AG04449 (cell line): ENCODE measurements around the gene SLC24A4.

ENCODE experiments used
- CTCF ChIA-PET: fragments of 350-600 bp; formaldehyde crosslinking; extraction: SDS; loops from one replicate; lab custom pipeline; 2021; ENCODE audit warnings: antibody characterized with exemption; lab: Yijun Ruan, JAX
- POLR2A ChIA-PET: fragments of 400-600, 350-600 bp; formaldehyde crosslinking; extraction: SDS; loops from one replicate; lab custom pipeline; 2020; ENCODE audit warnings: antibody characterized with exemption, inconsistent platforms; lab: Yijun Ruan, JAX
- DNase-seq: peaks from one replicate; pipeline ENCODE4 v3.0.0-alpha.2; 2010; ENCODE audit warnings: low read depth, low spot score
- H3K4me3 ChIP-seq: 2 replicates; pipeline ENCODE4 v1.5.1; 2011; ENCODE audit warnings: low read depth, mild to moderate bottlenecking, control low read depth, low read length
- TF ChIP-seq, protein P1 (sequence below): IDR thresholded peaks from one replicate; pipeline ENCODE4 v1.5.1; 2011; ENCODE audit warnings: mild to moderate bottlenecking, moderate library complexity, low read length, control low read depth, inconsistent platforms; ENCODE audit not compliant: insufficient read depth; ENCODE audit errors: missing control alignments

Gene SLC24A4

GRCh38 chr14:92414690-92415445 lies 91.9 kb downstream of the SLC24A4 start:
- no peak overlapping the region for H3K4me3 ChIP-seq
- CTCF ChIA-PET: interaction anchor here (1.4 kb wide), 1 partner anchor 44 kb away, joined by 3 read pairs; no protein-coding TSS in a partner anchor
- POLR2A ChIA-PET: no interaction called here
- no peak for DNase-seq
- TF ChIP-seq, protein P1, sequence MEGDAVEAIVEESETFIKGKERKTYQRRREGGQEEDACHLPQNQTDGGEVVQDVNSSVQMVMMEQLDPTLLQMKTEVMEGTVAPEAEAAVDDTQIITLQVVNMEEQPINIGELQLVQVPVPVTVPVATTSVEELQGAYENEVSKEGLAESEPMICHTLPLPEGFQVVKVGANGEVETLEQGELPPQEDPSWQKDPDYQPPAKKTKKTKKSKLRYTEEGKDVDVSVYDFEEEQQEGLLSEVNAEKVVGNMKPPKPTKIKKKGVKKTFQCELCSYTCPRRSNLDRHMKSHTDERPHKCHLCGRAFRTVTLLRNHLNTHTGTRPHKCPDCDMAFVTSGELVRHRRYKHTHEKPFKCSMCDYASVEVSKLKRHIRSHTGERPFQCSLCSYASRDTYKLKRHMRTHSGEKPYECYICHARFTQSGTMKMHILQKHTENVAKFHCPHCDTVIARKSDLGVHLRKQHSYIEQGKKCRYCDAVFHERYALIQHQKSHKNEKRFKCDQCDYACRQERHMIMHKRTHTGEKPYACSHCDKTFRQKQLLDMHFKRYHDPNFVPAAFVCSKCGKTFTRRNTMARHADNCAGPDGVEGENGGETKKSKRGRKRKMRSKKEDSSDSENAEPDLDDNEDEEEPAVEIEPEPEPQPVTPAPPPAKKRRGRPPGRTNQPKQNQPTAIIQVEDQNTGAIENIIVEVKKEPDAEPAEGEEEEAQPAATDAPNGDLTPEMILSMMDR: no peak

- CTCF ChIA-PET: interaction anchor here (0.7 to 1.5 kb wide), 4 partner anchors 8 to 44 kb away, joined by 3 to 4 read pairs (median 3); no protein-coding TSS in a partner anchor
- TF ChIP-seq, protein P1: no peak
- no peak for DNase-seq
- no peak overlapping the region for H3K4me3 ChIP-seq
- POLR2A ChIA-PET: no interaction called here
Observed at GRCh38 chr14:92415969-92416368, 93.0 kb downstream of the SLC24A4 start.

- TF ChIP-seq, protein P1: no peak
- H3K4me3 ChIP-seq: no peak overlapping the region
- ChIA-PET CTCF (interaction anchor here (0.7 to 1.5 kb wide), 3 partner anchors 8 to 43 kb away, joined by 3 to 4 read pairs (median 3); no protein-coding TSS in a partner anchor), POLR2A (no interaction called here)
- DNase-seq: no peak
Observed at GRCh38 chr14:92416544-92416943, 93.6 kb downstream of the SLC24A4 start.

- DNase-seq: no peak
- ChIA-PET CTCF (no interaction called here), POLR2A (no interaction called here)
- no peak overlapping the region for H3K4me3 ChIP-seq
- TF ChIP-seq, protein P1: no peak
Observed at GRCh38 chr14:92417759-92418158, 94.8 kb downstream of the SLC24A4 start.

DNA sequence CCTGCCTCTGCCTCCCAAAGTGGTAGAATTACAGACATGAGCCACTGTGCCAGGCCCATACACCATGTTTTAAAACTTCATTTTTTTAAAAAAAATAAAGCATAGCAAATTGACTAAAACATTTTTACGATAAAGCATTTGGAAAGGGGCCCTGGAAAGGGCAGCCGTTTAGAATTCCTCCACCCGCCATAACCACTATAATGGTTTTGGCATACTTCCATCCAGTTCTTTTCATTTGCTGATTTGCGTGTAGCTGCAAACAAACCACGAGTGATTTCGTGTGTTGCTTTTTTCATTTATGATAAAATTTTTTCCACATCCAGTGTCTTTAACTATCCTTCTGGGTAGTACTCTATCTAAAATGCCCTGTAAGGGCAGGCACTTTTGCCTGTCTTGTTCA lies 98.8 kb downstream of the SLC24A4 start:
- ChIA-PET CTCF (interaction anchor here (1.2 kb wide), 1 partner anchor 260 kb away, joined by 3 read pairs; no protein-coding TSS in a partner anchor), POLR2A (no interaction called here)
- TF ChIP-seq, protein P1: no peak
- H3K4me3 ChIP-seq: no peak overlapping the region
- no peak for DNase-seq

DNA sequence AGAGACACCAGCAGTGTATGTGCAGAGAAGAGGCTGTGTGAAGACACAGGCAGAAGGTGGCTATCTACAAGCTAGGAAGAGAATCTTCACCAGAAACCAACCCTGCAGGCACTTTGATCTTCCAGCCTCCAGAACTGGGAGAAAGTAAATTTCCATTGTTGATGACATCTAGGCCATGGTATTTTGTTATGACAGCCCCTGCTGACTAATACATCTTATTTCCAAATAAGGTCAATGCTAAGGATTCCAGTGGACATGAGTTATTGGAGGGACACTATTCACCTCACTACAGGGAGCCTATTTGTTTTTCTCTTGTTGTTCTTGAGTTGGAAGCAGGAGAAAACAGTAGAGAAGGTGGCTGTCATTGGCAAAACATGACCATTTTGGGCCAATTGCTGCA lies 102.1 kb downstream of the SLC24A4 start:
- POLR2A ChIA-PET: no interaction called here
- DNase-seq: no peak
- CTCF ChIA-PET: interaction anchor here (1.2 to 1.4 kb wide), 2 partner anchors 9 to 265 kb away, joined by 3 read pairs; no protein-coding TSS in a partner anchor
- TF ChIP-seq, protein P1: no peak
- no peak overlapping the region for H3K4me3 ChIP-seq
